Measurements from ENCODE around the gene PDZD2. TPM values are rescaled to one million over a fixed set of nuclear protein-coding genes. Genes with fewer than 3 reads are reported as not detected.

Gene PDZD2
- total RNA-seq, 1 donor from 2014 or later = 2.6 TPM

- Histone ChIP-seq H3K9ac (ENCODE audit: low read depth in 1 of 3, low read length in 3 of 3) (no peak overlapping the region), H3K27ac (ENCODE audit: low read depth, low read length) (no peak overlapping the region), H3K27me3 (ENCODE audit: control insufficient read depth in 3 of 3, insufficient read depth in 3 of 3, low read length in 3 of 3) (peaks cover 0 to 4% (median 0%) of the 10 kb centered on the region in 3 donors), H3K36me3 (ENCODE audit: control insufficient read depth in 3 of 3, insufficient read depth in 3 of 3, low read length in 3 of 3) (no peaks in the 10 kb centered on the region), H3K4me3 (ENCODE audit: low read length in 3 of 3) (no peak overlapping the region), H3K9me3 (ENCODE audit: control insufficient read depth in 3 of 3, low read length in 3 of 3) (peaks cover 0 to under 1% (median 0%) of the 10 kb centered on the region in 3 donors), H3K4me1 (ENCODE audit: control insufficient read depth in 3 of 3, insufficient read depth in 3 of 3, low read length in 3 of 3) (no peaks in the 10 kb centered on the region)
Observed at GRCh38 chr5:31823472-31823871, 184.5 kb downstream of the PDZD2 start.

- Histone ChIP-seq H3K36me3 (ENCODE audit: control insufficient read depth in 3 of 3, insufficient read depth in 3 of 3, low read length in 3 of 3) (no peaks in the 10 kb centered on the region), H3K9ac (ENCODE audit: low read depth in 1 of 3, low read length in 3 of 3) (no peak overlapping the region), H3K27me3 (ENCODE audit: control insufficient read depth in 3 of 3, insufficient read depth in 3 of 3, low read length in 3 of 3) (peaks cover 0 to 4% (median 0%) of the 10 kb centered on the region in 3 donors), H3K9me3 (ENCODE audit: control insufficient read depth in 3 of 3, low read length in 3 of 3) (peaks cover 0 to 4% (median 0%) of the 10 kb centered on the region in 3 donors), H3K27ac (ENCODE audit: low read depth, low read length) (no peak overlapping the region), H3K4me3 (ENCODE audit: low read length in 3 of 3) (no peak overlapping the region), H3K4me1 (ENCODE audit: control insufficient read depth in 3 of 3, insufficient read depth in 3 of 3, low read length in 3 of 3) (no peaks in the 10 kb centered on the region)
Observed at GRCh38 chr5:31824869-31825517, 186.1 kb downstream of the PDZD2 start.

GRCh38 chr5:31825518-31826068 lies 186.7 kb downstream of the PDZD2 start:
- Histone ChIP-seq H3K27me3 (ENCODE audit: control insufficient read depth in 3 of 3, insufficient read depth in 3 of 3, low read length in 3 of 3) (peaks cover 0 to 4% (median 0%) of the 10 kb centered on the region in 3 donors), H3K9ac (ENCODE audit: low read depth in 1 of 3, low read length in 3 of 3) (no peak overlapping the region), H3K4me1 (ENCODE audit: control insufficient read depth in 3 of 3, insufficient read depth in 3 of 3, low read length in 3 of 3) (no peaks in the 10 kb centered on the region), H3K36me3 (ENCODE audit: control insufficient read depth in 3 of 3, insufficient read depth in 3 of 3, low read length in 3 of 3) (no peaks in the 10 kb centered on the region), H3K9me3 (ENCODE audit: control insufficient read depth in 3 of 3, low read length in 3 of 3) (peaks cover 0 to 4% (median 0%) of the 10 kb centered on the region in 3 donors), H3K4me3 (ENCODE audit: low read length in 3 of 3) (no peak overlapping the region), H3K27ac (ENCODE audit: low read depth, low read length) (no peak overlapping the region)

GRCh38 chr5:31827867-31828266 lies 188.9 kb downstream of the PDZD2 start:
- Histone ChIP-seq H3K27ac (ENCODE audit: low read depth, low read length) (no peak overlapping the region), H3K9me3 (ENCODE audit: control insufficient read depth in 3 of 3, low read length in 3 of 3) (peaks cover 0 to 4% (median 0%) of the 10 kb centered on the region in 3 donors), H3K9ac (ENCODE audit: low read depth in 1 of 3, low read length in 3 of 3) (no peak overlapping the region), H3K4me3 (ENCODE audit: low read length in 3 of 3) (no peak overlapping the region), H3K27me3 (ENCODE audit: control insufficient read depth in 3 of 3, insufficient read depth in 3 of 3, low read length in 3 of 3) (peaks cover 0 to 4% (median 0%) of the 10 kb centered on the region in 3 donors), H3K36me3 (ENCODE audit: control insufficient read depth in 3 of 3, insufficient read depth in 3 of 3, low read length in 3 of 3) (no peaks in the 10 kb centered on the region), H3K4me1 (ENCODE audit: control insufficient read depth in 3 of 3, insufficient read depth in 3 of 3, low read length in 3 of 3) (no peaks in the 10 kb centered on the region)

- H3K4me1 ChIP-seq (ENCODE audit: control insufficient read depth in 3 of 3, insufficient read depth in 3 of 3, low read length in 3 of 3) = no peaks in the 10 kb centered on the region
- no peak overlapping the region for H3K4me3 ChIP-seq (ENCODE audit: low read length in 3 of 3)
- no peak overlapping the region for H3K9ac ChIP-seq (ENCODE audit: low read depth in 1 of 3, low read length in 3 of 3)
- no peaks in the 10 kb centered on the region for H3K36me3 ChIP-seq (ENCODE audit: control insufficient read depth in 3 of 3, insufficient read depth in 3 of 3, low read length in 3 of 3)
- H3K27me3 ChIP-seq (ENCODE audit: control insufficient read depth in 3 of 3, insufficient read depth in 3 of 3, low read length in 3 of 3) = no peaks in the 10 kb centered on the region
- H3K27ac ChIP-seq (ENCODE audit: low read depth, low read length) = no peak overlapping the region
- peaks cover 0 to 4% (median 0%) of the 10 kb centered on the region in 3 donors for H3K9me3 ChIP-seq (ENCODE audit: control insufficient read depth in 3 of 3, low read length in 3 of 3)
Observed at GRCh38 chr5:31832966-31833365, 194.0 kb downstream of the PDZD2 start.

- Histone ChIP-seq H3K9me3 (ENCODE audit: control insufficient read depth in 3 of 3, low read length in 3 of 3) (peaks cover 0 to 1% (median 0%) of the 10 kb centered on the region in 3 donors), H3K9ac (ENCODE audit: low read depth in 1 of 3, low read length in 3 of 3) (no peak overlapping the region), H3K27me3 (ENCODE audit: control insufficient read depth in 3 of 3, insufficient read depth in 3 of 3, low read length in 3 of 3) (no peaks in the 10 kb centered on the region), H3K27ac (ENCODE audit: low read depth, low read length) (no peak overlapping the region), H3K4me1 (ENCODE audit: control insufficient read depth in 3 of 3, insufficient read depth in 3 of 3, low read length in 3 of 3) (no peaks in the 10 kb centered on the region), H3K4me3 (ENCODE audit: low read length in 3 of 3) (no peak overlapping the region), H3K36me3 (ENCODE audit: control insufficient read depth in 3 of 3, insufficient read depth in 3 of 3, low read length in 3 of 3) (no peaks in the 10 kb centered on the region)
Observed at GRCh38 chr5:31833710-31834109, 194.8 kb downstream of the PDZD2 start.

GRCh38 chr5:31844622-31845345 lies 205.9 kb downstream of the PDZD2 start:
- Histone ChIP-seq H3K4me3 (ENCODE audit: low read length in 3 of 3) (no peak overlapping the region), H3K36me3 (ENCODE audit: control insufficient read depth in 3 of 3, insufficient read depth in 3 of 3, low read length in 3 of 3) (no peaks in the 10 kb centered on the region), H3K9me3 (ENCODE audit: control insufficient read depth in 3 of 3, low read length in 3 of 3) (no peaks in the 10 kb centered on the region), H3K27me3 (ENCODE audit: control insufficient read depth in 3 of 3, insufficient read depth in 3 of 3, low read length in 3 of 3) (no peaks in the 10 kb centered on the region), H3K4me1 (ENCODE audit: control insufficient read depth in 3 of 3, insufficient read depth in 3 of 3, low read length in 3 of 3) (no peaks in the 10 kb centered on the region), H3K27ac (ENCODE audit: low read depth, low read length) (no peak overlapping the region), H3K9ac (ENCODE audit: low read depth in 1 of 3, low read length in 3 of 3) (no peak overlapping the region)

- Histone ChIP-seq H3K27me3 (ENCODE audit: control insufficient read depth in 3 of 3, insufficient read depth in 3 of 3, low read length in 3 of 3) (no peaks in the 10 kb centered on the region), H3K9ac (ENCODE audit: low read depth in 1 of 3, low read length in 3 of 3) (no peak overlapping the region), H3K9me3 (ENCODE audit: control insufficient read depth in 3 of 3, low read length in 3 of 3) (no peaks in the 10 kb centered on the region), H3K36me3 (ENCODE audit: control insufficient read depth in 3 of 3, insufficient read depth in 3 of 3, low read length in 3 of 3) (no peaks in the 10 kb centered on the region), H3K27ac (ENCODE audit: low read depth, low read length) (no peak overlapping the region), H3K4me1 (ENCODE audit: control insufficient read depth in 3 of 3, insufficient read depth in 3 of 3, low read length in 3 of 3) (no peaks in the 10 kb centered on the region), H3K4me3 (ENCODE audit: low read length in 3 of 3) (no peak overlapping the region)
Observed at GRCh38 chr5:31845361-31845760, 206.4 kb downstream of the PDZD2 start.

- Histone ChIP-seq H3K9ac (ENCODE audit: low read depth in 1 of 3, low read length in 3 of 3) (no peak overlapping the region), H3K9me3 (ENCODE audit: control insufficient read depth in 3 of 3, low read length in 3 of 3) (no peaks in the 10 kb centered on the region), H3K27me3 (ENCODE audit: control insufficient read depth in 3 of 3, insufficient read depth in 3 of 3, low read length in 3 of 3) (no peaks in the 10 kb centered on the region), H3K4me1 (ENCODE audit: control insufficient read depth in 3 of 3, insufficient read depth in 3 of 3, low read length in 3 of 3) (no peaks in the 10 kb centered on the region), H3K36me3 (ENCODE audit: control insufficient read depth in 3 of 3, insufficient read depth in 3 of 3, low read length in 3 of 3) (no peaks in the 10 kb centered on the region), H3K4me3 (ENCODE audit: low read length in 3 of 3) (no peak overlapping the region), H3K27ac (ENCODE audit: low read depth, low read length) (no peak overlapping the region)
Observed at GRCh38 chr5:31846934-31847333, 208.0 kb downstream of the PDZD2 start.

- Histone ChIP-seq H3K27ac (ENCODE audit: low read depth, low read length) (no peak overlapping the region), H3K4me3 (ENCODE audit: low read length in 3 of 3) (no peak overlapping the region), H3K4me1 (ENCODE audit: control insufficient read depth in 3 of 3, insufficient read depth in 3 of 3, low read length in 3 of 3) (no peaks in the 10 kb centered on the region), H3K9me3 (ENCODE audit: control insufficient read depth in 3 of 3, low read length in 3 of 3) (no peaks in the 10 kb centered on the region), H3K27me3 (ENCODE audit: control insufficient read depth in 3 of 3, insufficient read depth in 3 of 3, low read length in 3 of 3) (no peaks in the 10 kb centered on the region), H3K36me3 (ENCODE audit: control insufficient read depth in 3 of 3, insufficient read depth in 3 of 3, low read length in 3 of 3) (no peaks in the 10 kb centered on the region), H3K9ac (ENCODE audit: low read depth in 1 of 3, low read length in 3 of 3) (no peak overlapping the region)
Observed at GRCh38 chr5:31847354-31847753, 208.4 kb downstream of the PDZD2 start.

Measured in skeletal muscle tissue (tissue), 4 donors.